Measurements from ENCODE around the gene RIBC2. TPM values are rescaled to one million over a fixed set of nuclear protein-coding genes. Genes with fewer than 3 reads are reported as not detected.
"Not testable (repeated sequence)": the region's sequence is repeated elsewhere in the genome, so short reads cannot be mapped to it uniquely, and the experiment has no call there.

The RIBC2 gene
- total RNA-seq, 1 donor from 2014 or later = 0.52 TPM

GRCh38 chr22:45453764-45454163 lies 40.3 kb downstream of the RIBC2 start:
- Histone ChIP-seq H3K27ac (ENCODE audit: low read depth, low read length) (no peak overlapping the region), H3K4me1 (ENCODE audit: control insufficient read depth in 3 of 3, insufficient read depth in 3 of 3, low read length in 3 of 3) (peaks cover 3 to 9% (median 7%) of the 10 kb centered on the region in 3 donors), H3K9ac (ENCODE audit: low read depth in 1 of 3, low read length in 3 of 3) (no peak overlapping the region)

DNA sequence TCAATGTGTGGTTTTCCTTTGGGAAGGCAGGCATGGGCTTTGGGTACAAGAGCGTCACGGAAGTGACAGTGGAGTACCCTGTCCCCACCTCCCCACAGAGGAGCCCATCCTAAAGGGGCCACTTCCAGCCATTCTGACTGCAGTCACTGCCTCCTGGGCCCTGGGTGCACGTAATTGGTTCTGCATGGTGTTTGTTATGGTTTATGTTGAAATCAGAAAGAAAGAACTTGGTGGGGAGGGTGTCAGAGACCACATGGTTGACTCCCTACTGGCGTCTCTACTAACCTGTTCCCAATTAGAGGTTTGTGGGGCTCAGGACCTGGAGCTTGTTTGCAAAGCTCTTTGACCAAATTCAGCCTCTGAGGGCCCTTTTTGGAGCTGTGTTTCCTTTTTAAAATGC lies 40.8 kb downstream of the RIBC2 start:
- H3K27ac ChIP-seq (ENCODE audit: low read depth, low read length) = no peak overlapping the region
- no peaks in the 10 kb centered on the region for H3K36me3 ChIP-seq (ENCODE audit: control insufficient read depth in 3 of 3, insufficient read depth in 3 of 3, low read length in 3 of 3)
- no peaks in the 10 kb centered on the region for H3K9me3 ChIP-seq (ENCODE audit: control insufficient read depth in 3 of 3, low read length in 3 of 3)
- no peak overlapping the region for H3K4me3 ChIP-seq (ENCODE audit: low read length in 3 of 3)
- peaks cover 0 to 17% (median 0%) of the 10 kb centered on the region in 3 donors for H3K27me3 ChIP-seq (ENCODE audit: control insufficient read depth in 3 of 3, insufficient read depth in 3 of 3, low read length in 3 of 3)
- peaks cover 3 to 9% (median 7%) of the 10 kb centered on the region in 3 donors for H3K4me1 ChIP-seq (ENCODE audit: control insufficient read depth in 3 of 3, insufficient read depth in 3 of 3, low read length in 3 of 3)
- no peak overlapping the region for H3K9ac ChIP-seq (ENCODE audit: low read depth in 1 of 3, low read length in 3 of 3)

More at GRCh38 chr22:45453764-45454163, 40.3 kb downstream of the RIBC2 start:
- Histone ChIP-seq H3K36me3 (ENCODE audit: control insufficient read depth in 3 of 3, insufficient read depth in 3 of 3, low read length in 3 of 3) (no peaks in the 10 kb centered on the region), H3K27me3 (ENCODE audit: control insufficient read depth in 3 of 3, insufficient read depth in 3 of 3, low read length in 3 of 3) (peaks cover 0 to 17% (median 0%) of the 10 kb centered on the region in 3 donors), H3K9me3 (ENCODE audit: control insufficient read depth in 3 of 3, low read length in 3 of 3) (no peaks in the 10 kb centered on the region), H3K4me3 (ENCODE audit: low read length in 3 of 3) (no peak overlapping the region)

GRCh38 chr22:45455212-45455611 lies 41.7 kb downstream of the RIBC2 start:
- no peaks in the 10 kb centered on the region for H3K9me3 ChIP-seq (ENCODE audit: control insufficient read depth in 3 of 3, low read length in 3 of 3)
- H3K4me3 ChIP-seq (ENCODE audit: low read length in 3 of 3) = no peak overlapping the region
- H3K36me3 ChIP-seq (ENCODE audit: control insufficient read depth in 3 of 3, insufficient read depth in 3 of 3, low read length in 3 of 3) = no peaks in the 10 kb centered on the region
- H3K4me1 ChIP-seq (ENCODE audit: control insufficient read depth in 3 of 3, insufficient read depth in 3 of 3, low read length in 3 of 3) = peaks cover 3 to 9% (median 7%) of the 10 kb centered on the region in 3 donors
- no peak overlapping the region for H3K9ac ChIP-seq (ENCODE audit: low read depth in 1 of 3, low read length in 3 of 3)
- no peak overlapping the region for H3K27ac ChIP-seq (ENCODE audit: low read depth, low read length)
- H3K27me3 ChIP-seq (ENCODE audit: control insufficient read depth in 3 of 3, insufficient read depth in 3 of 3, low read length in 3 of 3) = peaks cover 0 to 17% (median 3%) of the 10 kb centered on the region in 3 donors

GRCh38 chr22:45455621-45456020 lies 42.1 kb downstream of the RIBC2 start:
- Histone ChIP-seq H3K27me3 (ENCODE audit: control insufficient read depth in 3 of 3, insufficient read depth in 3 of 3, low read length in 3 of 3) (peaks cover 0 to 17% (median 3%) of the 10 kb centered on the region in 3 donors), H3K9me3 (ENCODE audit: control insufficient read depth in 3 of 3, low read length in 3 of 3) (no peaks in the 10 kb centered on the region), H3K27ac (ENCODE audit: low read depth, low read length) (no peak overlapping the region), H3K4me1 (ENCODE audit: control insufficient read depth in 3 of 3, insufficient read depth in 3 of 3, low read length in 3 of 3) (peaks cover 3 to 9% (median 4%) of the 10 kb centered on the region in 3 donors), H3K9ac (ENCODE audit: low read depth in 1 of 3, low read length in 3 of 3) (no peak overlapping the region), H3K36me3 (ENCODE audit: control insufficient read depth in 3 of 3, insufficient read depth in 3 of 3, low read length in 3 of 3) (no peaks in the 10 kb centered on the region), H3K4me3 (ENCODE audit: low read length in 3 of 3) (no peak overlapping the region)

GRCh38 chr22:45456811-45457210 lies 43.3 kb downstream of the RIBC2 start:
- H3K4me3 ChIP-seq (ENCODE audit: low read length in 3 of 3) = no peak overlapping the region
- peaks cover 3 to 7% (median 4%) of the 10 kb centered on the region in 3 donors for H3K4me1 ChIP-seq (ENCODE audit: control insufficient read depth in 3 of 3, insufficient read depth in 3 of 3, low read length in 3 of 3)
- H3K9ac ChIP-seq (ENCODE audit: low read depth in 1 of 3, low read length in 3 of 3) = no peak overlapping the region
- peaks cover 0 to 17% (median 3%) of the 10 kb centered on the region in 3 donors for H3K27me3 ChIP-seq (ENCODE audit: control insufficient read depth in 3 of 3, insufficient read depth in 3 of 3, low read length in 3 of 3)
- no peaks in the 10 kb centered on the region for H3K9me3 ChIP-seq (ENCODE audit: control insufficient read depth in 3 of 3, low read length in 3 of 3)
- no peak overlapping the region for H3K27ac ChIP-seq (ENCODE audit: low read depth, low read length)
- H3K36me3 ChIP-seq (ENCODE audit: control insufficient read depth in 3 of 3, insufficient read depth in 3 of 3, low read length in 3 of 3) = no peaks in the 10 kb centered on the region

- H3K9me3 ChIP-seq (ENCODE audit: control insufficient read depth in 3 of 3, low read length in 3 of 3) = no peaks in the 10 kb centered on the region
- H3K9ac ChIP-seq (ENCODE audit: low read depth in 1 of 3, low read length in 3 of 3) = no peak overlapping the region
These were observed 45.0 kb downstream of the RIBC2 start for GRCh38 chr22:45458532-45458931.

GRCh38 chr22:45459235-45459634 lies 45.7 kb downstream of the RIBC2 start:
- H3K4me3 ChIP-seq (ENCODE audit: low read length in 3 of 3) = no peak overlapping the region
- H3K27me3 ChIP-seq (ENCODE audit: control insufficient read depth in 3 of 3, insufficient read depth in 3 of 3, low read length in 3 of 3) = peaks cover 0 to 10% (median 3%) of the 10 kb centered on the region in 3 donors
- H3K27ac ChIP-seq (ENCODE audit: low read depth, low read length) = no peak overlapping the region
- no peaks in the 10 kb centered on the region for H3K4me1 ChIP-seq (ENCODE audit: control insufficient read depth in 3 of 3, insufficient read depth in 3 of 3, low read length in 3 of 3)
- H3K9ac ChIP-seq (ENCODE audit: low read depth in 1 of 3, low read length in 3 of 3) = no peak overlapping the region
- H3K36me3 ChIP-seq (ENCODE audit: control insufficient read depth in 3 of 3, insufficient read depth in 3 of 3, low read length in 3 of 3) = no peaks in the 10 kb centered on the region
- no peaks in the 10 kb centered on the region for H3K9me3 ChIP-seq (ENCODE audit: control insufficient read depth in 3 of 3, low read length in 3 of 3)

More at GRCh38 chr22:45458532-45458931, 45.0 kb downstream of the RIBC2 start:
- no peak overlapping the region for H3K27ac ChIP-seq (ENCODE audit: low read depth, low read length)
- H3K27me3 ChIP-seq (ENCODE audit: control insufficient read depth in 3 of 3, insufficient read depth in 3 of 3, low read length in 3 of 3) = peaks cover 0 to 10% (median 3%) of the 10 kb centered on the region in 3 donors
- H3K4me3 ChIP-seq (ENCODE audit: low read length in 3 of 3) = no peak overlapping the region
- H3K4me1 ChIP-seq (ENCODE audit: control insufficient read depth in 3 of 3, insufficient read depth in 3 of 3, low read length in 3 of 3) = no peaks in the 10 kb centered on the region
- H3K36me3 ChIP-seq (ENCODE audit: control insufficient read depth in 3 of 3, insufficient read depth in 3 of 3, low read length in 3 of 3) = no peaks in the 10 kb centered on the region

GRCh38 chr22:45460288-45461109 lies 47.0 kb downstream of the RIBC2 start:
- Histone ChIP-seq H3K27me3 (ENCODE audit: control insufficient read depth in 3 of 3, insufficient read depth in 3 of 3, low read length in 3 of 3) (peaks cover 0 to 10% (median 3%) of the 10 kb centered on the region in 3 donors), H3K36me3 (ENCODE audit: control insufficient read depth in 3 of 3, insufficient read depth in 3 of 3, low read length in 3 of 3) (no peaks in the 10 kb centered on the region), H3K4me1 (ENCODE audit: control insufficient read depth in 3 of 3, insufficient read depth in 3 of 3, low read length in 3 of 3) (no peaks in the 10 kb centered on the region), H3K9ac (ENCODE audit: low read depth in 1 of 3, low read length in 3 of 3) (no peak overlapping the region), H3K9me3 (ENCODE audit: control insufficient read depth in 3 of 3, low read length in 3 of 3) (no peaks in the 10 kb centered on the region), H3K4me3 (ENCODE audit: low read length in 3 of 3) (no peak overlapping the region), H3K27ac (ENCODE audit: low read depth, low read length) (no peak overlapping the region)

- no peaks in the 10 kb centered on the region for H3K4me1 ChIP-seq (ENCODE audit: control insufficient read depth in 3 of 3, insufficient read depth in 3 of 3, low read length in 3 of 3)
- H3K27ac ChIP-seq (ENCODE audit: low read depth, low read length) = no peak overlapping the region
These were observed 48.7 kb downstream of the RIBC2 start for GRCh38 chr22:45462034-45462655.

DNA sequence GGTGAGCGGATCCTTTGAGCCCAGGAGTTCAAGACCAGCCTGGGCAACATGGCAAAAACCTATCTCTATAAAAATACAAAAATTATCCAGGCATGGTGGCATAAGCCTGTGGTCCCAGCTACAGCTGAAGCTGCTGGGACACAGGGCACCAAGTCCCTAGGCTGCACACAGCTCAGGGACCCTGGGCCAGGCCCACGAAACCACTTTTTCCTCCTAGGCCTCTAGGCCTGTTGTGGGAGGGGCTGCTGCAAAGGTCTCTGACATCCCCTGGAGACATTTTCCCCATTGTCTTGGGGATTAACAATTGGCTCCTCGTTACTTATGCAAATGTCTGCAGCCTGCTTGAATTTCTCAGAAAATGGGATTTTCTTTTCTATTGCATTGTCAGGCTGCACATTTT lies 50.2 kb downstream of the RIBC2 start:
- H3K4me3 ChIP-seq (ENCODE audit: low read length in 3 of 3); H3K36me3 ChIP-seq (ENCODE audit: control insufficient read depth in 3 of 3, insufficient read depth in 3 of 3, low read length in 3 of 3); H3K9ac ChIP-seq (ENCODE audit: low read depth in 1 of 3, low read length in 3 of 3); H3K27ac ChIP-seq (ENCODE audit: low read depth, low read length); H3K9me3 ChIP-seq (ENCODE audit: control insufficient read depth in 3 of 3, low read length in 3 of 3); H3K27me3 ChIP-seq (ENCODE audit: control insufficient read depth in 3 of 3, insufficient read depth in 3 of 3, low read length in 3 of 3); H3K4me1 ChIP-seq (ENCODE audit: control insufficient read depth in 3 of 3, insufficient read depth in 3 of 3, low read length in 3 of 3): not testable (repeated sequence)

More at GRCh38 chr22:45462034-45462655, 48.7 kb downstream of the RIBC2 start:
- H3K9me3 ChIP-seq (ENCODE audit: control insufficient read depth in 3 of 3, low read length in 3 of 3) = no peaks in the 10 kb centered on the region
- no peak overlapping the region for H3K9ac ChIP-seq (ENCODE audit: low read depth in 1 of 3, low read length in 3 of 3)
- H3K27me3 ChIP-seq (ENCODE audit: control insufficient read depth in 3 of 3, insufficient read depth in 3 of 3, low read length in 3 of 3) = peaks cover 0 to 6% (median 3%) of the 10 kb centered on the region in 3 donors
- no peak overlapping the region for H3K4me3 ChIP-seq (ENCODE audit: low read length in 3 of 3)
- no peaks in the 10 kb centered on the region for H3K36me3 ChIP-seq (ENCODE audit: control insufficient read depth in 3 of 3, insufficient read depth in 3 of 3, low read length in 3 of 3)

All from skeletal muscle tissue (tissue), 4 donors.